ENCODE results near the gene ABHD8. TPM values are rescaled to one million over a fixed set of nuclear protein-coding genes. Genes with fewer than 3 reads are reported as not detected.
A peak's percentile ranks its signal among the peaks of the same experiment; 100 is the strongest.

Gene ABHD8
- total RNA-seq, 1 donor from 2014 or later = 8.5 TPM

GRCh38 chr19:17351815-17352435 is 48.7 kb upstream of the ABHD8 start:
- H3K9me3 Mint-ChIP-seq (ENCODE audit: unreplicated experiment) = peaks cover 4% of the 10 kb centered on the region

GRCh38 chr19:17348700-17349099 is 45.5 kb upstream of the ABHD8 start:
- FAIRE-seq (no peak), DNase-seq (ENCODE audit: low read depth) (peak; percentile 52)
- Histone ChIP-seq H3K9me3 (ENCODE audit: insufficient read depth, low read depth, low read length) (no peaks in the 10 kb centered on the region), H3K79me2 (ENCODE audit: insufficient read depth, low read length) (no peaks in the 10 kb centered on the region), H3K27me3 (ENCODE audit: insufficient read depth, low read length) (no peaks in the 10 kb centered on the region), H3K36me3 (ENCODE audit: insufficient read depth, low read length) (no peaks in the 10 kb centered on the region), H2AFZ (ENCODE audit: low read depth, low read length) (peak overlapping the region; percentile 91), H3K4me2 (ENCODE audit: low read length) (peak overlapping the region; percentile 80), H3K27ac (ENCODE audit: low read depth, low read length) (no peak overlapping the region), H4K20me1 (ENCODE audit: insufficient read depth, low read length) (no peaks in the 10 kb centered on the region), H3K9ac (ENCODE audit: low read length) (peak overlapping the region; percentile 50), H3K4me1 (ENCODE audit: insufficient read depth, low read length) (peaks cover 8% of the 10 kb centered on the region), H3K4me3 (ENCODE audit: insufficient read depth, low read depth, low read length) (peak overlapping the region; percentile 39)
- Mint-ChIP-seq H3K27me3 (ENCODE audit: low read depth, unreplicated experiment) (peaks cover 16% of the 10 kb centered on the region), H3K27ac (ENCODE audit: unreplicated experiment) (no peak overlapping the region), H3K36me3 (ENCODE audit: low read depth, unreplicated experiment) (no peaks in the 10 kb centered on the region), H3K4me1 (ENCODE audit: low read depth, unreplicated experiment) (peaks cover 9% of the 10 kb centered on the region), H3K4me3 (ENCODE audit: unreplicated experiment) (peak overlapping the region; percentile 45), H3K9me3 (ENCODE audit: unreplicated experiment) (peaks cover 4% of the 10 kb centered on the region)
- TF ChIP-seq CTCF (IDR thresholded peaks at IDR 0.05; ENCODE audit: insufficient read depth, low read depth, low read length) (no peak), EZH2 (IDR thresholded peaks at IDR 0.05; ENCODE audit: insufficient read depth, low read length) (no peak)

More at GRCh38 chr19:17351815-17352435, 48.7 kb upstream of the ABHD8 start:
- no peak for DNase-seq (ENCODE audit: low read depth)
- Mint-ChIP-seq H3K27ac (ENCODE audit: unreplicated experiment) (no peak overlapping the region), H3K27me3 (ENCODE audit: low read depth, unreplicated experiment) (peaks cover 16% of the 10 kb centered on the region), H3K4me3 (ENCODE audit: unreplicated experiment) (no peak overlapping the region), H3K36me3 (ENCODE audit: low read depth, unreplicated experiment) (no peaks in the 10 kb centered on the region), H3K4me1 (ENCODE audit: low read depth, unreplicated experiment) (peaks cover 7% of the 10 kb centered on the region)
- Histone ChIP-seq H3K9ac (ENCODE audit: low read length) (no peak overlapping the region), H3K27me3 (ENCODE audit: insufficient read depth, low read length) (no peaks in the 10 kb centered on the region), H3K36me3 (ENCODE audit: insufficient read depth, low read length) (no peaks in the 10 kb centered on the region), H3K4me3 (ENCODE audit: insufficient read depth, low read depth, low read length) (no peak overlapping the region), H3K79me2 (ENCODE audit: insufficient read depth, low read length) (no peaks in the 10 kb centered on the region), H4K20me1 (ENCODE audit: insufficient read depth, low read length) (no peaks in the 10 kb centered on the region), H3K4me2 (ENCODE audit: low read length) (no peak overlapping the region), H3K9me3 (ENCODE audit: insufficient read depth, low read depth, low read length) (no peaks in the 10 kb centered on the region), H3K4me1 (ENCODE audit: insufficient read depth, low read length) (peaks cover 8% of the 10 kb centered on the region), H2AFZ (ENCODE audit: low read depth, low read length) (no peak overlapping the region), H3K27ac (ENCODE audit: low read depth, low read length) (no peak overlapping the region)
- TF ChIP-seq CTCF (IDR thresholded peaks at IDR 0.05; ENCODE audit: insufficient read depth, low read depth, low read length) = no peak
- no peak for TF ChIP-seq EZH2 (IDR thresholded peaks at IDR 0.05; ENCODE audit: insufficient read depth, low read length)
- no peak for FAIRE-seq

DNA sequence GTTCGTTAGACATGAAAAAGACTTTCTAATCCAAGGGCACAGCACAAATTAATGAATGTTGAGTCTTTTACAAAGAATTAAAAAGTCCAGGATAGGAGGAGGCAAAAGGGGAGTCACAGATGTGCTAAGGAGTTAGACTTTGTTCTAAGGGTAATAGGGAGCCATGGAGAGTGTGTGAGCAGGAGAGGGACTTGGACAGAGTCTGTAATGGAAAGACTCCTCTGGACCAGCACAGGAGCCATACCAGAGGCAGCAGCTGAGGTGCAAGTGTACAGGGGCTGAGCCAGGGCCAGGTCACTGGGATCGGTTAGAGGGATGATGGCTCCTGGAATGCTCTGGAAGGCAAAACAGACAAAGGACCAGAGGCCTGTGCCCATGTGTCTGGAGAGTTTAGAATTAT is 44.7 kb upstream of the ABHD8 start:
- Histone ChIP-seq H3K27ac (ENCODE audit: low read depth, low read length) (no peak overlapping the region), H3K4me1 (ENCODE audit: insufficient read depth, low read length) (peaks cover 8% of the 10 kb centered on the region), H2AFZ (ENCODE audit: low read depth, low read length) (no peak overlapping the region), H4K20me1 (ENCODE audit: insufficient read depth, low read length) (no peaks in the 10 kb centered on the region), H3K79me2 (ENCODE audit: insufficient read depth, low read length) (no peaks in the 10 kb centered on the region), H3K4me2 (ENCODE audit: low read length) (no peak overlapping the region), H3K4me3 (ENCODE audit: insufficient read depth, low read depth, low read length) (no peak overlapping the region), H3K9ac (ENCODE audit: low read length) (no peak overlapping the region), H3K27me3 (ENCODE audit: insufficient read depth, low read length) (no peaks in the 10 kb centered on the region), H3K36me3 (ENCODE audit: insufficient read depth, low read length) (no peaks in the 10 kb centered on the region), H3K9me3 (ENCODE audit: insufficient read depth, low read depth, low read length) (no peaks in the 10 kb centered on the region)
- Mint-ChIP-seq H3K4me1 (ENCODE audit: low read depth, unreplicated experiment) (peaks cover 9% of the 10 kb centered on the region), H3K4me3 (ENCODE audit: unreplicated experiment) (no peak overlapping the region), H3K36me3 (ENCODE audit: low read depth, unreplicated experiment) (no peaks in the 10 kb centered on the region), H3K27me3 (ENCODE audit: low read depth, unreplicated experiment) (peaks cover 7% of the 10 kb centered on the region), H3K27ac (ENCODE audit: unreplicated experiment) (peak overlapping the region; percentile 7), H3K9me3 (ENCODE audit: unreplicated experiment) (no peaks in the 10 kb centered on the region)
- FAIRE-seq = no peak
- DNase-seq (ENCODE audit: low read depth) = no peak
- no peak for TF ChIP-seq EZH2 (IDR thresholded peaks at IDR 0.05; ENCODE audit: insufficient read depth, low read length)
- no peak for TF ChIP-seq CTCF (IDR thresholded peaks at IDR 0.05; ENCODE audit: insufficient read depth, low read depth, low read length)

Data from astrocyte (in vitro differentiated cells and primary cell).